Trophoblast cell (in vitro differentiated cells and primary cell): ENCODE data around the gene DMBX1.

ENCODE experiments used
- DNase-seq, 2 donors: peaks; one replicate each; pipeline ENCODE4 v3.0.0-alpha.2; 2016
- H2AFZ ChIP-seq: 2 replicates; pipeline ENCODE4 v1.6.1; 2013; ENCODE audit warnings: low read length, moderate library complexity, mild to moderate bottlenecking; ENCODE audit not compliant: insufficient read depth, poor library complexity
- H2AK5ac ChIP-seq: 2 replicates; pipeline ENCODE4 v1.6.1; 2013; ENCODE audit warnings: mild to moderate bottlenecking, low read length
- H2BK120ac ChIP-seq: 2 replicates; pipeline ENCODE4 v1.6.1; 2013; ENCODE audit warnings: low read length, mild to moderate bottlenecking, moderate library complexity; ENCODE audit not compliant: insufficient read depth, poor library complexity
- H2BK12ac ChIP-seq: 2 replicates; pipeline ENCODE4 v1.6.1; 2013; ENCODE audit warnings: mild to moderate bottlenecking, low read length, moderate library complexity
- H2BK5ac ChIP-seq: 2 replicates; pipeline ENCODE4 v1.6.1; 2013; ENCODE audit warnings: low read length, low read depth, moderate library complexity, mild to moderate bottlenecking; ENCODE audit not compliant: poor library complexity
- H3K14ac ChIP-seq: 2 replicates; pipeline ENCODE4 v1.6.1; 2013; ENCODE audit warnings: mild to moderate bottlenecking, low read length
- H3K18ac ChIP-seq: 2 replicates; pipeline ENCODE4 v1.6.1; 2013; ENCODE audit warnings: mild to moderate bottlenecking, low read length
- H3K23ac ChIP-seq: 2 replicates; pipeline ENCODE4 v1.6.1; 2013; ENCODE audit warnings: low read length
- H3K27ac ChIP-seq: 2 replicates; pipeline ENCODE4 v1.5.1; 2013; ENCODE audit warnings: low read depth, mild to moderate bottlenecking, inconsistent platforms, low read length, moderate library complexity
- H3K27me3 ChIP-seq: 2 replicates; pipeline ENCODE4 v1.6.1; 2013; ENCODE audit warnings: inconsistent platforms, mild to moderate bottlenecking, low read length, moderate library complexity; ENCODE audit not compliant: insufficient read depth
- H3K36me3 ChIP-seq, 2 experiments: 1 replicate in 1 of 2; 2 replicates in 1 of 2; pipeline ENCODE4 v1.6.1; 2013; ENCODE audit warnings: low read length in 2 of 2, mild to moderate bottlenecking in 2 of 2, moderate library complexity in 1 of 2; ENCODE audit not compliant: insufficient read depth in 2 of 2, control insufficient read depth in 1 of 2
- H3K4ac ChIP-seq: 2 replicates; pipeline ENCODE4 v1.6.1; 2013; ENCODE audit warnings: low read depth, mild to moderate bottlenecking, low read length, moderate library complexity
- H3K4me1 ChIP-seq, 2 experiments: 1 replicate in 1 of 2; 2 replicates in 1 of 2; pipeline ENCODE4 v1.6.1; 2013; ENCODE audit warnings: low read length in 2 of 2, mild to moderate bottlenecking in 2 of 2, moderate library complexity in 1 of 2; ENCODE audit not compliant: insufficient read depth in 2 of 2, control insufficient read depth in 1 of 2
- H3K4me2 ChIP-seq: 2 replicates; pipeline ENCODE4 v1.6.1; 2013; ENCODE audit warnings: inconsistent platforms, mild to moderate bottlenecking, low read length, moderate library complexity
- H3K4me3 ChIP-seq: 2 replicates; pipeline ENCODE4 v1.5.1; 2013; ENCODE audit warnings: mild to moderate bottlenecking, low read depth, low read length, inconsistent platforms
- H3K79me1 ChIP-seq: one replicate; pipeline ENCODE4 v1.6.1; 2013; ENCODE audit warnings: low read length
- H3K79me2 ChIP-seq: 2 replicates; pipeline ENCODE4 v1.6.1; 2013; ENCODE audit warnings: low read length, mild to moderate bottlenecking; ENCODE audit not compliant: control insufficient read depth, insufficient read depth, poor library complexity
- H3K9ac ChIP-seq: 2 replicates; pipeline ENCODE4 v1.6.1; 2013; ENCODE audit warnings: mild to moderate bottlenecking, low read length
- H3K9me3 ChIP-seq: 2 replicates; pipeline ENCODE4 v1.6.1; 2013; ENCODE audit warnings: low read depth, mild to moderate bottlenecking, control low read depth, inconsistent platforms, low read length; ENCODE audit not compliant: insufficient read depth
- H4K12ac ChIP-seq: 2 replicates; pipeline ENCODE4 v1.6.1; 2013; ENCODE audit warnings: low read depth, mild to moderate bottlenecking, low read length, moderate library complexity
- H4K8ac ChIP-seq: 2 replicates; pipeline ENCODE4 v1.6.1; 2013; ENCODE audit warnings: low read depth, mild to moderate bottlenecking, low read length, moderate library complexity
- H4K91ac ChIP-seq: one replicate; pipeline ENCODE4 v1.6.1; 2013; ENCODE audit warnings: low read depth, mild to moderate bottlenecking, low read length, moderate library complexity
- WGBS: extraction: QIAGEN DNeasy Blood & Tissue Kit; methylation state at CpG from one replicate; pipeline ENCODE4 v1.1.7; 2013; ENCODE audit warnings: missing lambda C conversion rate; ENCODE audit not compliant: insufficient read length, insufficient coverage; ENCODE audit errors: extremely low coverage; 5-methylcytosine and 5-hydroxymethylcytosine counted together

DMBX1 gene

GRCh38 chr1:46537651-46538050 lies 48.0 kb downstream of the DMBX1 start:
- Histone ChIP-seq H3K18ac (no peak overlapping the region), H2BK5ac (no peak overlapping the region), H2BK12ac (no peak overlapping the region), H2AFZ (no peak overlapping the region), H3K23ac (no peak overlapping the region), H3K27ac (no peak overlapping the region), H3K27me3 (peaks cover 20% of the 10 kb centered on the region), H4K8ac (no peak overlapping the region), H4K91ac (no peak overlapping the region), H3K9me3 (peaks cover 2% of the 10 kb centered on the region), H3K4me2 (no peak overlapping the region), H3K14ac (no peak overlapping the region), H4K12ac (no peak overlapping the region), H3K79me2 (no peaks in the 10 kb centered on the region), H2BK120ac (no peak overlapping the region), H3K4ac (no peak overlapping the region), H3K4me1 (peaks cover 0 to 3% of the 10 kb centered on the region in 2 experiments), H3K36me3 (no peaks in the 10 kb centered on the region), H3K79me1 (no peaks in the 10 kb centered on the region), H3K4me3 (no peak overlapping the region), H2AK5ac (no peak overlapping the region), H3K9ac (no peak overlapping the region)
- no peak for DNase-seq
- WGBS, result no CpG with 5 or more reads among the region's 2 CpGs

GRCh38 chr1:46538147-46538546 lies 48.5 kb downstream of the DMBX1 start:
- Histone ChIP-seq H4K8ac (no peak overlapping the region), H3K23ac (no peak overlapping the region), H3K4me2 (no peak overlapping the region), H2BK120ac (no peak overlapping the region), H3K18ac (no peak overlapping the region), H3K9ac (no peak overlapping the region), H3K4me3 (no peak overlapping the region), H3K27ac (no peak overlapping the region), H3K79me1 (no peaks in the 10 kb centered on the region), H3K14ac (no peak overlapping the region), H2BK5ac (no peak overlapping the region), H3K79me2 (no peaks in the 10 kb centered on the region), H4K12ac (no peak overlapping the region), H2AK5ac (no peak overlapping the region), H2AFZ (no peak overlapping the region), H3K36me3 (no peaks in the 10 kb centered on the region), H4K91ac (no peak overlapping the region), H3K27me3 (peaks cover 22% of the 10 kb centered on the region), H3K4me1 (peaks cover 0 to under 1% of the 10 kb centered on the region in 2 experiments), H3K4ac (no peak overlapping the region), H2BK12ac (no peak overlapping the region), H3K9me3 (peaks cover 3% of the 10 kb centered on the region)
- DNase-seq, result no peak
- WGBS, result no CpG with 5 or more reads among the region's 2 CpGs
